ENCODE measurements around the gene L3MBTL4.

Gene L3MBTL4

DNA sequence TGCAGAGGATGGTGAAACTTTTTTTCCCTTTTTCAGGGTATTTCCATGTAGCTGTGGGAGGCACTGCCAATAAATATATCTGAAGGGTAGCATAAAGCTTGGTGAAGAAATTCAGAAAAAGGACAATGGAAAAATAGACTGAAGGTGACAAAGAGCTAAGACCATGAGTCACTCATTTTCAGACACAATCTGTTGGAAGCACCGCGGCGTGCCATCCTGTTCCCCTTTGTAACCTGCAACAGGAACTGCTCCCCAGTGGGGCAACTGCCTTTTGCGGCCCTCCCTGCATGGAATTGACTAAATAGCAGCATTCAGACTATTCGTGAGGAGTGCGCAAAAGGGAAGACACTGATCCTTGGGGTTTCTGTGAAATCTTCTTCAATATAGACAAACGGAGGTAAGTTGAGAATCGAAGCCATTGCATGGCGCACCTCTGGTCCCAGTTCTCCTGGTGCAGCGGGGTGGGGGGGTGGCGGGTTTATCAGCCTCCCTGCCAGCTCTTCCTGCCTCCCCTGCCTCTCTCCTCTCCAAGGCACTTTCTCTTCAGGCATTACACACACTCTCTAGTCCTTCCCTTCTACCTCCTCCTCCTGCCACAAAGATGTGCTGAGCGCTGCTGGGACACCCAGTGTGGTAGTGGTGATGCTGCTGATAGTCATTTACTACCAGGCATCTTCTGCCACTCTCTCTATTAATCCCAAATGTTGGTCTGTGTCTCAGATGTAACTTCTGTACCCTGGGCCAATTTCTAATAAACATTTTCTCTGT lies 393.2 kb downstream of the L3MBTL4 start:
- DNase-seq = no peak

DNA sequence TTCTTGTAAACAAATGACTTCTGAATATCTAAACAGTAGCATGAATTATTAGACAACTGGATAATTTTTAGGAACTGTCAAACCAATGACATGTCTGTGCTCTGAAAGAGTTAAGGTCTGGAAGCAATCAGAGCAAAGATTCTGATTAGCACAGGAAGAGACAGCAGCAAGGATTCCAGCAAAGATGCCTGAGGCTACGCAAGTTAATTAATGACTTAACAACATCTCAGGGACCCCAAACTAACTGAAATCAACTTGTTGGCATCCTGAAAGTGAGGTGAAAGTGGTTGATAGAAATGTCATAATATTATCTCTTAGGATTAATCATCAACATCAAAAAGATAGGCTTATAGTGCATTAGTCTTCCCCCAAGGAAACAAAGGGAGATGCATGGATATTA lies 396.0 kb downstream of the L3MBTL4 start:
- DNase-seq = no peak

DNA sequence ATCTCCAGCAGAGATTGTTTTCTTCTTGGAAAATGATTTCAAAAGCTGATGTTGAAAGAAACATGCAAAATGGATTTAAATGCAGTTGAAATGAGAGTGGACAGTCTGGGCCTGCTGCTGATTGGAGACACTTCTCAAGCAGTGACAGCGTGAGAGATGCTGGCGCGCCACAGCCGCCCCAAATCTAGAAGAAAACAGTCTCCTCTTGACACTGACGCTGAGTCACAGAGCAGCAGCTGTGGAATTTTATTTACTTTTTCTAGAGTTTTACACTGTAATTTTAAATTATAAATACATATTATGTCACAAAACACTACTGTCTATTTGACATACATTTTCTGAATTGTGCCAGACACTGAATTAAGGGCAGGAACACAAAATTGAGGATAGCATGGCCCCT lies 397.5 kb downstream of the L3MBTL4 start:
- no peak for DNase-seq

DNA sequence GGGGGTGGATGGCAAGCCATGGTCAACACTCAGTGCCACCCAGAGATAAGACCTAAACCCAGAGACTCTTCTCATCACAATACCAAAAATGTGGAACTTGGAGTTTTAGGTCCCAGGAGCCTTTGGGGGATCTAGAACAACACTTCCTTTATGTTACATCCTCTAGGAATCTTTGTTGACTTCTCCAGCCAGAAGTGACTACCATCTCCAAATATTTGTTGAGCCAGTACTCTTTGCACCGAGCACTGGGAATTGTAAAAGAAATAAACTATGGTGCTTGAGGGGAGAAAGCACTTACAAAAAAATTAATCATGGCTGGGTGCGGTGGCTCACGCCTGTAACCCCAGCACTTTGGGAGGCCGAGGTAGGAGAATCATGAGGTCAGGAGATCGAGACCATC lies 399.3 kb downstream of the L3MBTL4 start:
- no peak for DNase-seq

DNA sequence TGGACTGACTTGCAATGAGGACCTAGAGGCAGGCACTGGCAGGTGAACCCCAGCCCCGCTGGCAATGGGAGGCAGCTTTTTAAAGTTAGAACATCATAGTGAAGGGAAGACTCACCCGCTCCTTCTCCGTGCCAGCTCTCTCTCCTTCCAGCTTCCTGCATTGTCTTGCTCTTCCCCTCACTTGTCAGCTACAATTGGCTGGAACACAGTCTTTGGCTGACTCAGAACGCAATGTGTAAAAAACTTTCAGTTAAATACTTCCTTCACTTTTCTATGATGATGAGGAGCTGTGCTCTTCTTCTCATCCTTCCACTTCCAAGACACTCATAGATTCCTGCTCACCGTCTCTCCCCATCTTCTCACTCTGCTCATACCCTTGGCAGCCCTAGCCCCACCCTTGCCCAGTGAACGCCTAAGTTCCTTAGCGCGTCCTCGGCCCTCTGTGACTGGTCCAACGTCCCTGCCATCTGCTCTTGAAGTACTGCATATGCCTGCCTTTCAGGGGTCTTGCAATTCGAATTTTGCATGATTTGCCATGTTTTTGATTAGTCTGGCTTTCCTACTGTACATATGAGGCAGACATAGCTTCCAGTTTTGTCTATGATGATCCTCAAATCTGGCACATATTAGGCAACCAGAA lies 401.4 kb downstream of the L3MBTL4 start:
- DNase-seq = no peak

DNA sequence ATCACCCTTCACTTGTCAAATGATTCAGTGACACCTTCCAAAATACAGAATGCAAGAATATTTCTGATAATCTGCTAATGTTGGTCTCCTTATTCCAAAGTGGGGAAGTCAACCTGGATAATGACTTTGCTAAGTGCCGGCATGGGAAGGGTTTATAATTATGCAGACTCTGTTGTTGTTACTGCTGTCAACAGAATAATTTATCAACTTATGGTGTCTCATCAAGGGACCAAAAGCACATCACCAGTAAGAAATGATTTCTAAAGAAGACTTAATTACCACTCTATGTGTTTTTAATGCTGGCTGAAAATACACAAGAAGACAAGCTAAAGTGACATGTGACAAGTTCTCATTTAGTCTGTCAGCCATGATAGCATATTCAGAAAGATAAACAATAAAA lies 403.8 kb downstream of the L3MBTL4 start:
- no peak for DNase-seq

DNA sequence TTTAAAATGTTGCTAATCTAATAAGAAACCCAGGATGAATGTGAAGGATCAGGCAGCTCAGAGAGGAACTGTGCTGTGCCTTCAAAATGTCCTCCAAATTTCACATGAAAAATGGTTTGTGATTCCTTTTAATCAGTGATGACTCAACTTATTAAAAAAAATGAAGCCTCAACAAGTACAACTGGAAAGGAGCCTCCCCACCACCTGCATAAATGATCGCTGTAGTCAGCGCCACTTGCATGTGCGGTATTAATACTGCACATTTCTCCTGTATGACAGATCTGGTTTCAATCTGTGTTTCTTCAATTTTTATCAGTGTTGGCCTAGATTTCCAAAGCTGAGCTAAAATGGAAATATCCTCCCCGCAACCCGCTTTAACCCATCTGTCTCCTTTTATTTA lies 404.4 kb downstream of the L3MBTL4 start:
- DNase-seq = no peak

DNA sequence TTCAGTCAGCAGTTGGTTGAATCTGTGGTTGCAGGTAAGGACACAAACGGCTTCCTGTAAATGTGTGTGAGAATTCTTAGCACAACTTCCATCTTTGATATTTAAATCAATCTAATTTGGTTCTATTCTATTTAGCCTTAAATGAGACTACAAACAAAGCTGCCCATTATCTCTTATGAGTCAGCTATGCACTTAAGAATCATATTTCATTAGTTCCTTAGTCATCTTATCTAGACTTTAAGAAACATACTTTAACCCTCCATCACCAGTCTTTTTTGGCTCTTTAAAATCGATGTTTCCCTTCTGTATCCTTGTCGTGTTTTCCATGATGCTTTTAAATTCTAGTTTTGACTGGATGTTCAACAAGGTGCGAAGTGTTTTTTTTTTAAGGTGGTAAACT lies 405.0 kb downstream of the L3MBTL4 start:
- no peak for DNase-seq

DNA sequence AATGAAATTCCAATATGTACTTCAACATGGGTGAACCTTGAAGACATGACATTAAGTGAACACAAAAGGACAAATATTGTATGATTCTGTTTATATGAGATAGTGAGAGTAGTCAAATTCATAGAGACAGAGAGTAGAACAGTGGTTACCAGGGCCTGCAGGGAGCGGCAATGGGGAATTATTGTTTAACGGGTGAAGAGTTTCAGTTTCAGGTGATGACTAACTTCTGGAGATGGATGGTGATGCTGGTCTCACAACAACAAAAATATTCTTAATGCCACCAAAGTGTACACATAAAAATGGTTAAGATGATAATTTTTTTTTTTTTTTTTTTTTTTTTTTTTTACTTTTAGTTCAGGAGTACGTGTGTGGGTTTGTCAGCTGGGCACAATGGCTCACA lies 410.0 kb downstream of the L3MBTL4 start:
- no peak for DNase-seq

DNA sequence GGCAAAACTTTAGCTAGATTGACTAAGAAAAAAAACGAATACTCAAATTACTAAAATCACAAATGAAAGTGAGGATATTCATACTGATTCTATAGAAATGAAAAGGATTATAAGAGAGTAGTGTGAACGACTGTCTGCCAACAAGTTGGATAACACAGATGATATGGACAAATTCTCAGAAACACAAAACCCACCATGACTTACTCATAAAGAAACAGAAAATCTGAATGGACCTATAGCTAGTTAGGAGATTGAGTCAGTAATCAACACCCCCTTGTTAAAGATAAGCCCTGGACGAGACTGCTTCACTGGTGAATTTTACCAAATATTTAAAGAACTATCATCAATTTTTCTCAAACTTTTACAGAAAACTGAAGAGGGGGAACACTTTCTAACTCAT lies 410.6 kb downstream of the L3MBTL4 start:
- DNase-seq = no peak

DNA sequence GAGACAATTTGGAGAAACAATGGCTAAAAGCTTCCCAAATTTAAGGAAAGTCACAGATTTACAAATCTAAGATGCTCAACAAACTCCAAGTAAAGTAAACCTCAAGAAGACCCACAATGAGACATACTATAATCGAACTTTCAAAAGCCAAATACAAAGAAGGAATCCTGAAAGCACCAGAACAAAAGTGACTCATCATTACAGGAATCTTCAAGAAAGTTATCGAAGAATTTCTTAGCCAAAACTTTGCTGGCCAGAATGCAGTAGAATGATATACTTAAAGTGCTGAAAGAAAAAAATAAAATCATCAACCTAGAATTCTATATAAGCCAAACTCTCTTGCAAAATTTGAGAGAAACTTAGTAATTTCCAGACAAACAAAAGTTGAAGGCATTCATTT lies 412.8 kb downstream of the L3MBTL4 start:
- no peak for DNase-seq

DNA sequence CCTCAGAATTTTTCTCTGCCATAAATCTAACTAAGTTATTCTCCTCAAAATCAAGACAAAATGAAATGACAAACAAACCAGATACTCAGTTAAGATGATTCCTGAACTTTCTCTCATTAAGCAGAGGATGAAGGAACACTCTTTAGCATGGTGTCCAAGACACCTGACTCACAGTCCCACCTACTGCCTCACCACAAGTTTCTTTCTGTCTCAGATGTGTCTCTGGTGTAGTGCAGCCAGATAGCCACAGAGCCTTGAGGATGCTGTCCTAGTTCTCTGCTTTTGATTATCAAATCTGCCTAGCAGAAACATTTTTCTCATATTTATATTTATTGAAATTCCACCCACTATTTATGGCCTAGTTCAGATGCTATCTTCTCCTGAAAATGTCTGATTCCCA lies 415.8 kb downstream of the L3MBTL4 start:
- DNase-seq = no peak

DNA sequence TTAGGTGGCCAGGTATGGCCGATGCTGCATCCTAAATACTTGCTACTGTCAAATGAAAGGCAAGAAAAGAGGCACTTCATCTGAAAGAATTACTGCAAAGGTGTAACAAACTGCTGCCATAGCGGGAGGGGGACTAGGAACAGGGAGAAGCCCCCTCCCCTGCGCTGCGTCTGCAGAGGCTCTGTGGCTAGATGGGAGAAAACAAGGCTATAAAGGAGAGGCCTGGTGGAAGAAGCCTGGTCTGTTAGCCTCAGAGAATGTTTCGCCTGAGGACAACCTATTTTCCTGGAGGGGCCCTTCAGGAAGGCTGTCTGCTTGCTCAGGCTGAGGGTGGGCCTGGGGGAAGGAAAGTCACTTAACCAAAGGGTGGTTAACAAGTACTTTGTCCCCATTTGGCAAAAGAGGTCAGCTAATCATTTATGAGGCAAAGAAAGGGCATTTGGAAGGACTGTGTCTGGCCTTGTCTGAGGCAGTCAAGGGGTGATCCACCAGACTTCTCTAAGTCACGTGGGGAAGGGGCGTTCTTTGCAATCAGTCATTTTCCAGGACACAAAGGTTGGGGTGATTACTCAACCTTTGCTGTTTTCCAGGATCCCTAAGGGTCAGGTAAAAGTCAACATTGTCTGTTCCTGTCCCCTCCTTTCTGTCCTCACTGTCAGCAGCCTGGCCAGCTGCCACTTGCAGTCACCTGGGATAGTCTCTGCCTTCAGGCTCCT lies 416.4 kb downstream of the L3MBTL4 start:
- DNase-seq = no peak

DNA sequence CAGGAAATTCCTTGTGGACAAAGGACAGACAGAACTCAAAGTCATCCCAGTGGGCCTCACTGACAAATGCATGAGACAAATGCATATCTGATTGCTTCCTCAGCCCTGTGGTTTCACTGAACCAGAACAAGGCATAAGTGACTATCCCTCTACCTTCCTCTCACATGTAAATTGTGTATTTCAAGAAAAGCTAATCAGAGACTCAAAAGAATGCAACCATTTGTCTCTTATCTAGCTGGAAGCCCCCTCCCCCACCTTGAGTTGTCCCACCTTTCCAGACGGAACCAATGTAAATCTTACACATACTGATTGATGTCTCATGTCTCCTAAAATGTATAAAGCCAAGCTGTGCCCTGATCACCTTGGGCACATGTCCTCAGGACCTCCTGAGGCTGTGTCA lies 417.4 kb downstream of the L3MBTL4 start:
- no peak for DNase-seq

DNA sequence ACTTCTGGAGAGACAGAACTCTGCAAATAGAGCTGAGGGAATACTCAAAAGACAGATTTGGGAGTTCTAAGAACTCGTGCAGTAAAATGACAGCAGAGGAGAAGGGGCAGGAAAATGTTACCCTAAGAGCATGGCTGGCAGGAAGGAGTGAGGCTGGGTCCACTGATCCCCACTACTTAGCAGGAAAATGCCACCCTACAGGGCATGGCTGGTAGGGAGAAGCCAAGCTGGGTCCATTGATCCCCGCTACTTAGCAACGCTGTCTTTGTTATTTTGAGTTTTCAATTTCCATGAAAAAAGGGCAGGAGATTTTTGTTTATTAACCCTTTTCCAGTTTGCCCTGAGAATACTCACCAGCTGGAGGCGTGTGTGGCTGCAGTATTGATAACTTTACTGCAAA lies 419.1 kb downstream of the L3MBTL4 start:
- DNase-seq = no peak

DNA sequence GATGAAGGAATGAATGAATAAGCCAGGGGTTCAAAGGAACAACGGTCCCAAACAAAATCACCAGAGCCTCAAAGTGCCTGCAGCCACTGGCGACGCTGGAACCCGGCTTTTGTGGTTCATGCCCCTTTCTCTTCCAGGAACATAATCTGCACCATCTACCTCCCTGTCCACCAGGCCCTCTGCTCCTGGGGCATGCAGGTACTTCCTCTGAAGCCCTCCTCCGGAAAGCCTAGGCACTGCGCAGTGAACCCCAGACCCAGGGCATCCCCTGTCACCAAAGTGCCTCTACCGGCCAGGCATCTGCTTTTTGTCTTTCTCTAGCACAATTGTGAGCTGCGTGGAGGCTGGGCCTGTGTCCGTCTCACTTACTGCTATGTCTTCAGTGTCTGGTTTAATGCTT lies 420.8 kb downstream of the L3MBTL4 start:
- DNase-seq = no peak

DNA sequence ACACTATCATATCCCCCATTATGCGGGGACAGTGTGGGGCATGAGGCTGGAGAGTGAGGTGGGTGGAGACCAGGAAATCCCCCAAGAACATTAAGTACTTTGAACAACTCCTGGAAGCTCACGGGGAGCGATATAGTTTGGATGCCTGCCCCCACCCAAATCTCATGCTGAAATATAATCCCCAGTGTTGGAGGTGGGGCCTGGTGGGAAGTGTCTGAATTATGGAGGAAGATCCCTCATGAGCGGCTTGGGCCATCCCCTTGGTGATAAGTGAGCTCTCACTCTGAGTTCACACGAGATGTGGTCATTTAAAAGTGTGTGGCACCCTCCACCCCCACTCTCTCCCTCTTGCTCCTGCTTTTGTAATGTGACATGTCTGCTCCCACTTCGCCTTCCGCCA lies 422.3 kb downstream of the L3MBTL4 start:
- no peak for DNase-seq

DNA sequence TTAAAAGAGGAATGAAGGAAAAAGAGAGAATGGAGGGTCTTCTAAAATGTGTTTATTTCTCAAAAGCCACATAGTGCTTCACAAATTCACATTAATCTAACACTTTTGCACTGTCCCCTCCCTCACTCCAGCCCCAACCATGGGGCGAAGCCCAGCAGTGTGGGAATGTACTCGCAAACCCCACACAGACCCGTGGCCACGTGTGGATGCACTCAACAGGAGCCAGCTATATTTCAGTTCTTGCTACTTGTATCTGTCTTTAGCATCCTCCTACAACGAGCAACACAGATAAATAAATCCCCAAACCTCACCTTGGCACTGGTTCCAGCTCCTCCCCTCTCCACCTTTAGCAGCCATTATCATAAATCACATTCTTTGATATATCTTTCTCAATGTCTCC lies 427.5 kb downstream of the L3MBTL4 start:
- no peak for DNase-seq

DNA sequence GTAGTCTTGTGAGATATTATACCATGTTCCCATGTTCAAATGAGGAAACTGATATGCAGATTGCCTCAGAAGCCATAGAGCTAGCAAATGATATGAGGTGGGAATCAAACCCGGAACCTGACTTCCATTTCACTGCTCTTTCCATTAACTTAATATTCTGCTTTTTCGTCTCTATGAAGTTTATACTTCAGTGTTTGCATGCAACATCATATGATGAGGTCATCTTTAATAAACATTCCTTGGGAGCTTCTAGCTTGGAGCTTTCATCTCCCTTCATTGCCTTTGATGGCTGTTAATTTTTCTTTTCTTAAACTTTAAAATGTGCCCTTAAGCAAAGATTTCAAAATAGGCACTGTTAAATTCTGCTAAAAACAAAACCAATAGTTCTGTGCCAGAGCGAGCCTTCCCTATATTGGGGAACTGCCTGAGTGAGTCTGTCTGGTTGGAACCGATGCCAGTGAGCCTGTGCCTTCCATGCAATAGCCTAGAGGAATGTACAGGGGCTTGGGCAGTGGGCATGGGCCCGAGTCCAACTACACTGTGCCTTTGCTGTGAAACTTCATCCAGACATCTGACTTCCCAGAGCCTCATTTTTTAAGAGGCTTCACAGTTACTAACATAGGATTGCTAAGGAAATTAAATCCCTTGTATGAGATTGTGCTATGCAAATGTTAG lies 428.3 kb downstream of the L3MBTL4 start:
- no peak for DNase-seq

DNA sequence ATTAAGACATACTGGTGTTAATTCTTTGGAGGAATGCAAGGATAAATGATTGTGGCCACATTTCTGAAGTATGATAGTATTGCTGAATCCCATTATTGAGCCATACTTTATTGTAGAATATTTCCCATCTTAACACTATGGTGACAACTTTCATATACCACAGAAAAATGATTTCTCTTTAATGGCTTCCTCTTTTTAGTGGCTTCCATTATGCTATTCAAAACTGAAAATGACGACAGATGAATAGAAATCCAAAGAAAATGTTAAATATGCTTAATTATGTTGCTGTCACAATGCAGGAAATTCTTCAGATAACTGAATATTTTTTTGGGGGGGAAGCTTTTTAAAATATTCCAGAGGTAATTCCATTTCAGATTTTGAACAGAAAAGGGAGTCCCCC lies 430.5 kb downstream of the L3MBTL4 start:
- DNase-seq = no peak

DNA sequence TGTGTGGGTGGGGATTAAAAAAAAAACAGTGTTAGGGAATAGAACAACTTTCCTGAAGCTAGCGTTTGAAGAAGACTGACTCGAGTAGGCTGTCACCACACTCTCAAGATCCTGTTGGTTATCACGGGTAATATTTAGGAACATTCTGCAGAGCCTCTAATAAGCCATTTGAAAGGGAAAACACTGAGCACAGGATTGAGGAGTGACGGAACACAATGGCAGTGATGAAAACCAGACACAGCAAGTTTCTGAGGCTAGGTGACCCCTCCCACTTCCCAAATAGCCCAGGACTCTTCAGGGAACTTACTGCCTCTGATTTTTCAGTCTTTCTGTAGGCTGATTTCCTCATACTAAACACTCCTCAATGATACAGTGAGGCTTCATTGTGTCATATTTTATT lies 431.2 kb downstream of the L3MBTL4 start:
- no peak for DNase-seq

DNA sequence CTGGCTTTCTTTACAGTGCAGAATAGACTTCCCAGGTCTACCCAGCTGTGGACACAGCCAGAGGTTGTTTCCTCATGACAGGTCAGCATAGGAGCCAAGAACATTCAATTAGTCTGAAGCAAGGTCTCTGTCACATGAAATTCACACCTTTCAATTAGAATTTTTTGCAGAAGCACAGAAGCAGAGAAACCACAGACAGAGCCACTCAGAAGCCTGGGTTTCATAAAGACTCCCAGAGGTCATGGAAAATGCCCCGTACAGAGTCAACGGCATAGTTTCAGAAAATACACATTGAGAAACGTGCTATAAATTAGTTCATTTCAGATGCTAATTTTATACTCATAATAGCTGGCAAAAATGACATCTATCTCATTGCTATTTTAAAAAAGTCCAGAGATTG lies 432.4 kb downstream of the L3MBTL4 start:
- no peak for DNase-seq

DNA sequence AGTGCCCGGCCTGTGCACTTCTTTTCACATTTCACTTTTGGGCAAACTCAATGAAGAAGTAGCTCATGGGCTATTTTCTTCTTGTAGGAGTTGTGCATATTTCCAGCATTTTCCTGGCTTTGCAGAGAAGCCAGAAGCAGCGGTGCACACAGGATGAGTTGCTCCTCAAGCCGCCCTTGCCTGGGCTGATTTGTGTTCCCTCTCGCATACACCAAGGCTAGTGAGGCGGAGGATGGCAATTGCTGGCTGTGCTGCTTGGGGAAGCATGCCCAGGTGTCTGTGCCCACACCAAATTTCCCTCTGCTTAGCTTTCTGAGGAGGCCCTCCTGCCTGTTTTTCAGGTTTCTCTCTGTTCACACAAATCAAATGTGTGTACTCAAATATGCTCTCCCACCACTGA lies 434.0 kb downstream of the L3MBTL4 start:
- DNase-seq = no peak

DNA sequence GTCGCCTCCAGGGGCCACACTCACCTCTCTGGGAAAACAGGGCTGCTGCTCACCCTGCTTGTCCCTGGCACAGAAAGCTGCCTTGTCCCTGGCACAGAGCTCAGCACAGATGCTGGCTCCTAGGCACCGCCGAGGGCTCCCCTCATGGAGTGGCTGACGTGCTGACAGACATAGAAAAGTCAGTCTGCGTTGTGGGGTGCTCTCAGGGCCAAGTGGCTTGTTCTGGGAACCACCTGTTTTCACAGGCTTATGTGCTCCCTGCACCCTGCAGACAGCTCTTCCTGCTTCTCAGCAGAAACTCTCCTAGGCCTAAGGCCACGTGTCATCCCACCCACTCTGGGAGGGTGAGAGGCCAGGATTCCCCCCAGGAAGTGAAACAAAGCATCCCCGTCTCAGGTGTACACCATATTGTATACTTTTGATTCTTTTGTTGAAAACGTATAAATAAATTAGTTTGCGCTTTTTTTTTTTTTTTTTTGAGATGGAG lies 434.7 kb downstream of the L3MBTL4 start:
- DNase-seq = no peak
